Activated CD8-positive, alpha-beta memory T cell treated with anti-CD3 and anti-CD28 coated beads, Interleukin-2, amount 50 U/mL, for 24 hours (primary cell): ENCODE data around the gene MYL2.

Experiments
- DNase-seq: peaks from one replicate; pipeline ENCODE4 v3.0.0-alpha.2; 2020; ENCODE audit errors: extremely low read depth

The MYL2 gene

DNA sequence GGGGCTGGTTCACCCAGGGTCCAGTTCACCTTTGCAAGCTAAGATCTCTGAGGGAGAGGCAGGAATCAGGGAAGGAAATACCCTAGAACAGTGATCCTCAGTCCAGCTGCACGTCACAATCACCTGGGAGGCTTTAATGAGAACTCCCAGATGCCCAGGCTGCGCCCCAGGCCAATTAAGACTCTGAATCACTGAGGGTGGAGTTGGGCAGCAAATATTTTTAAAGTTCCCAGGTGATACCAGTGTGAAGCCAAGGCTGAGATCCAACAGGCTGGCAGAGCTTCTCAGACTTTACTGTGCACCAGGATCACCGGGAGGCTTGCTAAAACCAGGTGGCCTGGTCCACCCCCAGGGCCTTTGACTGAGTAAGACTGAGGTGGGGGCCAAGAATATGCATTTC, 23.8 kb downstream of the MYL2 start:
- no peak for DNase-seq

DNA sequence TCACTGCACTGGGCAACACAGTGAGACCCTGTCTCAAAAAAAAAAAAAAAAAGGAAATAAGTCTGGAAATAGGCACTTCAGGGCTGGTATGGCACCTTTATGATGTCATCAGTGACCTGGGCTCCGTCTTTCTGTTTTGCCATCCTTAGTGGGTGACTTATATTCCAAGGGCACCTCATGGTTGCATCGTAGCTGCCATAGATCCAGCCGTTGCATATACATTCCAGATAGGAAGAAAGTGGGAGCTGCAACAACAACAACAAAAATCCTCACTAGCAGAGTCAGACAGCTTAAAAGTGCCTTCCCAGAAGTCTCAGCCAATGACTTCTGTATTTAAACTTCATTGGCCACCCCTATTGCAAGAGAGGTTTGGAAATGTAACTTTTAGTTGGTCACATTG, 26.4 kb downstream of the MYL2 start:
- DNase-seq: no peak

- DNase-seq: no peak
Observed at GRCh38 chr12:110889361-110889760, 31.0 kb downstream of the MYL2 start.

- no peak for DNase-seq
Observed at GRCh38 chr12:110888256-110888991, 32.0 kb downstream of the MYL2 start.

- no peak for DNase-seq
Observed at GRCh38 chr12:110885152-110885840, 35.1 kb downstream of the MYL2 start.

- DNase-seq: no peak
Observed at GRCh38 chr12:110883251-110883650, 37.1 kb downstream of the MYL2 start.

DNA sequence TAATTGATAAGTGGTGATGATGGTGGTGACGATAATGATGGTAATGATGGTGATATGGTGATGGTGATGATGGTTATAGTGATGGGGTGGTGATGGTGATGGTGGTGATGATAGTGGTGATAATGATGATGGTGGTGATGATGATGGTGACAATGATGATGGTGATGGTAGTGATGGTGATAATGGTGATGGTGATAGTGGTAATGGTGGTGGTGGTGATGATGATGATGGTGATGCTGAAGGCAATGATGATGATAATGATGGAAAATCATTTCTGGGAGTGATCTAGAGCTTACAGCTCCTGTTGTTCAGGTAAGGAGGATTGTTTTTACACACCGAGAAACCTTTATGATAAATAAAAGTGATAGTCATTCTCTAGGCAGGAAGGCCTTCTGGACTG, 39.7 kb downstream of the MYL2 start:
- no peak for DNase-seq

GRCh38 chr12:110874781-110875180, 45.6 kb downstream of the MYL2 start:
- DNase-seq: no peak

GRCh38 chr12:110874351-110874750, 46.0 kb downstream of the MYL2 start:
- DNase-seq: no peak

GRCh38 chr12:110872100-110872499, 48.3 kb downstream of the MYL2 start:
- no peak for DNase-seq

DNA sequence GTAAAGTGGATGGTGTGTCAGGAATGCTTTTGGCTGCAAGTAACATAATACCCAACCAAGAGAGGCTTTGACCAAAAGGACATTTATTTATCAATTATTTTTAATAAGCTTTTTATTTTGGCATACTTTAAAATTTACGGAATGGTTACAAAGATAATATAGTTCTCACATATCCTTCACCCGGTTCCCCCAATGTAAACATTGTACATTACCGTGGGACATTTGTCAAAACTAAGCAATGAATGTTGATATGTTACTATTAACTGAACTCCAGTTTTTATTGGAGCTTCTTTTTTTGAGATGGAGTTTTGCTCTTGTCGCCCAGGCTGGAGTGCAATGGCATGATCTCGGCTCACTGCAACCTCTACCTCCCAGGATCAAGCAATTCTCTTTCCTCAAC, 50.6 kb downstream of the MYL2 start:
- no peak for DNase-seq

- no peak for DNase-seq
Observed at GRCh38 chr12:110869026-110869425, 51.4 kb downstream of the MYL2 start.

DNA sequence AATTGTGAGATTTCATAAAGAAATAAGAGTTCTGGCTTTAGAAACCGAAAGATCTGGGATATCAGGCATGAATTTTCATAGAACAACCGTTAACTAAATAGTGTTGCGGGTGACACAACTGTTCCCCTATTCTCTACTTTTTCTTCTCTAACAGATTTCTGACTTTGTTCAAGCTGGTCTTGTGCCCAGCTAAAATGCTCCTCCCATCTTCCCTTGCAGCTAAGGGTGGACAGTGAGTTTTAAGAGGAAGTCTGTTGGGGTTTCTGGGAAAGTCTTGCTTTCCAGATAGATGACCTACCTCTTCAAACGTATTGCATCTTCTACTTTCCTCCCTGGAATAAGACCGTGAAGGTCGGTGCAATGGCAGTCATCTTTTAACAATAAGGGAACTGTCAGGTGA, 54.9 kb downstream of the MYL2 start:
- no peak for DNase-seq

DNA sequence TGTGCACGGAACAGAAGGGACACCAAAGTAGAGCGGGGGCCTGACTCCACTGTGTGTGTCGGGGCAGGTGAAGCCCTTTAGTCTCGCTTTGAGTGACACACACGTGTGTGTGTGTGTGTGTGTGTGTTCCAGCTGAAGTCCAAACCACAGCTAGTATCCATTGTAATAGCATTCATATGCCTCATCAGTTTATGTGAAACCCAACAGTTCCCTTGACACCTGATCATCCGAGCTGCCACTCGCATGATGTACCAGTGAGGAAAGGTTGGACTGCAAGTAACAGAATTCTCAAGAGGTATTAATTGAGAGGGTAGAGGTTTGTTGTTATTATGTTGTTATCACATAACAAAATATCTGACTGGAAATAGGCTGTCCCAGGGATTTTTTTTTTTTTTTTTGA, 57.2 kb downstream of the MYL2 start:
- no peak for DNase-seq

- DNase-seq: no peak
Observed at GRCh38 chr12:110862329-110862728, 58.0 kb downstream of the MYL2 start.

GRCh38 chr12:110861729-110862128, 58.6 kb downstream of the MYL2 start:
- DNase-seq: no peak
